GM12872 (cell line): Measurements from ENCODE around the gene LINS1.

Source experiments
- TF ChIP-seq, protein P1 (sequence below): IDR thresholded peaks from 3 replicates; pipeline ENCODE4 v1.5.1; 2011; ENCODE audit warnings: low read depth, mild to moderate bottlenecking, low read length, moderate library complexity; ENCODE audit not compliant: insufficient read depth

The LINS1 gene

DNA sequence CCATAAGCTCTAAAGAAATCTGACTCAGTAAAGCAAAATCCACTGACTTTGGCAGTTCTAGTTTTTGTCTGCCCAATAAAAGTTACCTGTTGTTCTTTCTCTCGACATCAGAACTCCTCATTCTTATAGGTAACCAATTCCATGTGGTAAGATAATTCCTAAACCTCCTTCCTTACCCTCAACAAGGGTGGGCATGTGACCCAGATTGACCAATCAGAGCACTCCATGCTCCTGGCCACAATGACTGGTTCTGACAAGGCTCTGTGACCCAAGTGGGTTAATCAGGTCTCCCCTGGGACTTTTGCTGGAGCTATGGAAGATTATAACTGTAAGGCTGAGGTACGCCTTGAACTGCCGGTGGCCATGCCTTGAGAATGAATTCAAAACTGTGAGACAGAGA, 31.7 kb downstream of the LINS1 start:
- TF ChIP-seq, protein P1, sequence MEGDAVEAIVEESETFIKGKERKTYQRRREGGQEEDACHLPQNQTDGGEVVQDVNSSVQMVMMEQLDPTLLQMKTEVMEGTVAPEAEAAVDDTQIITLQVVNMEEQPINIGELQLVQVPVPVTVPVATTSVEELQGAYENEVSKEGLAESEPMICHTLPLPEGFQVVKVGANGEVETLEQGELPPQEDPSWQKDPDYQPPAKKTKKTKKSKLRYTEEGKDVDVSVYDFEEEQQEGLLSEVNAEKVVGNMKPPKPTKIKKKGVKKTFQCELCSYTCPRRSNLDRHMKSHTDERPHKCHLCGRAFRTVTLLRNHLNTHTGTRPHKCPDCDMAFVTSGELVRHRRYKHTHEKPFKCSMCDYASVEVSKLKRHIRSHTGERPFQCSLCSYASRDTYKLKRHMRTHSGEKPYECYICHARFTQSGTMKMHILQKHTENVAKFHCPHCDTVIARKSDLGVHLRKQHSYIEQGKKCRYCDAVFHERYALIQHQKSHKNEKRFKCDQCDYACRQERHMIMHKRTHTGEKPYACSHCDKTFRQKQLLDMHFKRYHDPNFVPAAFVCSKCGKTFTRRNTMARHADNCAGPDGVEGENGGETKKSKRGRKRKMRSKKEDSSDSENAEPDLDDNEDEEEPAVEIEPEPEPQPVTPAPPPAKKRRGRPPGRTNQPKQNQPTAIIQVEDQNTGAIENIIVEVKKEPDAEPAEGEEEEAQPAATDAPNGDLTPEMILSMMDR: no peak

DNA sequence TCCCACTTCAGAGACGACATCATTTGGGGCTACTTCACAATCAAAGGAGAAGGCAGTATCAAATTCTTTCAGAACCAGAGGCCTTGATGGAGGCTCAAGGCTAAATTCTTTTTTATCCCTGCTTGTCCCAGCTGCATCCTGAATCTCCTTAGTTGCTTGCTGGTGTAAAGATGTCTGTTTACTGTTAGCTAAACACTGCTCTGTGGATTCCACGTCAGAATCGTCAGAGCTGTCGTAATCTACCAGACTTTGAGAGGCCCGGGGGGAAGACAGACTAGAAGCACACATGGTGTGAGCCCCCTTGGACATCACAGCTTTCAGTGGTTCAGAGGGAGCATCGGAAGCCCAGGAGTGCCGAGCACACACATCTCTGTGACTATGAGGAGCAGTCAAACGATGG, 32.6 kb downstream of the LINS1 start:
- TF ChIP-seq, protein P1: no peak

DNA sequence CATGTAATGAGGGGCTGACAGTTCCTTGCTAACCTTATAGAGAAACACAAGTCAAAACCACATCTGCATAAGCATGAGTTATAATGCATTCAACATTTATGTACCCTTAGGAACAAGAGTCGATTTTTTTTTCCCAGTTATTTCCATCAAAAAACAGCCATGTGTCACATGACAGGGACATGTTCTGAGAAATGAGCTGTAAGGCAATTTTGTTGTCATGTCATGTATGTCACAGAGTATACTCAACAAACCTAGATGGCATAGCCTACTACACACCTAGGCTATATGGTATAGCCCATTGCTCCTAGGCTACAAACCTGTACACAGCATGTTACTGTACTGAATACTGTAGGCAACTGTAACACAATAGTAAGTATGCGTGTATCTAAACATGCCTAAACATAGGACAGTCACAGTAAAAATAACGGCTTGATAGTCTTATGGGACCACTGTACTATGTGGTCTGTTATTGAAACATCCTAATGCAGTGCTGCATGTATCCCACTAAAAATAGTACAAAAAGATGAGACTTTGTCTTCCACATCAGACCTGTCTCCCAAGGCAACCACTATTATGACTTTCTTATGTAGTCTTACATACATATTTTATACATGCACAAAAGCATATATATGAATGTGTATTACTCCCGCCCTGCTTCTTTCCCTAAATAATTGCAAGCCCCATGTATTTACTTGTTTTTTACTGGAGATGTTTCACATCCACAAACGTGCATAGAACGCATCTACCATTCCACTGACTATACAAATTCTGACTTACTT, 34.9 kb downstream of the LINS1 start:
- TF ChIP-seq, protein P1: no peak

DNA sequence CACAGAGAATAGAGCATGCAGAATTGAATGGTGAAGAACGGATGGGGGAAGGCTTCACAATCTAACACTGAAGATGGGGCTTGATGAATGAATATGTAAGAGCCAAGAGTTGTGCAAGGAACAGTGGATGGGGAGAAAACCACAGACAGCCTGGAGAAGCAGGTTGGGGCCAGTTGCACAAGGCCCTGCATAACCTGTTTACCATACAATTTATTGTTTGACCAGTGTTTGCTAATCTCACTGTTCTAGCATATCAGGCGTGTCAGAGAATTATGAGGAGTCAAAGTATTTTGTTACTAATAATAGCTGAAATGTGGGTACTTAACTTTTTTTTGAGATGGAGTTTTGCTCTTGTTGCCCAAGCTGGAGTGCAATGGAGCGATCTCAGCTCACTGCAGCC, 36.4 kb downstream of the LINS1 start:
- TF ChIP-seq, protein P1: no peak

DNA sequence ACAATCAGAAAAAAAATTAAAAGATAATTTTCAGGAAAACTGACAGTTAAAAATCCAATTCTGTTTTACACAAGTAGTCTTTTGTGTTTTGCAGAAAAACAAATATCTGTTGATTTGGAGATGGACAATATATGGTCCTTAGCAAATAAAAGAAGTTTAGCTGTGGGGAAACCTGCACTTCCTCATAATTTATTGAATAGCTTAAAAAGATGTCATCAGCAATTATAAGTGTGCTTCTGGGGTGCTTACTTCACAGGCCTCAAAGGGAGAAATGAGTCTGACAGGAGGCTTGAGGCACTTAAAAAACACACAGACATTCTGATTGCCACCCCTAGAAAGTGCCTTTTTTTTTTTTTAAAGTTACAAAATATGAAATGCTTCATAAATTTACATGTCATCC, 41.7 kb downstream of the LINS1 start:
- TF ChIP-seq, protein P1: no peak

DNA sequence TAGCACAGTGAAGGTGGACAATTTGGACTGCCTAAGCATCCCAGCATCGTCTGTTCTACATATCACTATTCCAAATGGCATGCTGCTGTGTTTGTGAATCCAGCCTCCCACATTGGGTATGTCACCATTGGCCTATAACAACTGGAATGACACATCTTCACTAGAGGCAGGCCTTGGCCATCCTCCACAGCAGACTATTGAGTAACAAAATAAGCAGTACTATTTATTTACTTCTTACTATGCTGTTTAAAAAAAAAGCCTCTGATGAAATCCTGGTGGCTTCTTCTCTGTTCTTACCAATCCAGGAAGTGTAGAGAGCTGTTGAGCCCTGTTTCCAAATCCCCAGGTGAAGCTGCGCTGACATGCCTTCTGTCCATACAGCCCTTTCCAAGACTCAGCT, 42.7 kb downstream of the LINS1 start:
- TF ChIP-seq, protein P1: no peak

DNA sequence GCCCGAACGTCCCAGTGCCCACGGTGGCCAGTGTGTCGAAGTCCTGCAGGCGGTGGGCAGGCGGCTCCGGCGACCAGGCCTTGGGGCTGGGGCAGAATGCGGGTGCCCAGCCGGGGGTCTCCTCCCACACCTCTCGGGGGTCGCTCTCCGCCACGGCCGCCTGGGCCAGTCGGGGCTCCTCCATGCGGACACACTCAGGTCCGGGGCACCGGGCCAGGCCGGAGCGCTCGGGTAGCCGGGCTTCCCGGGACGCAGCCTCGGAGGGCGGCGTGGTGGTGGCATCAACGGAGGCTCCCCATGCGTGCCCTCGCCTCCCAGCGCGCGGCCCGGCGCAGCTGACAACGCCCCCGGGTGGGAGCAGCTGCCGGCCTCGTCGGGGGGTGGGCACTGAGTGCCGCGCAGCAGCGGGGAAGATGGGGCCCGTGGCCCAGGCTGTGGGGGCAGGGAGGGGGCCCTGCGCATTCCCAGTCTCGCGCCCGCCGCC, 43.2 kb downstream of the LINS1 start:
- TF ChIP-seq, protein P1: no peak
